Lower leg skin (tissue), 3 donors: ENCODE data around the gene FAM124B.

ENCODE experiments used
- CTCF ChIP-seq, 3 donors: fragments of 450-650 bp; IDR thresholded peaks; one replicate each; pipeline ENCODE4 v1.5.1; 2016; ENCODE audit warnings: antibody characterized with exemption in 3 of 3, mild to moderate bottlenecking in 3 of 3, moderate library complexity in 2 of 3
- POLR2A ChIP-seq, 2 donors: fragments of 450-650 bp; IDR thresholded peaks; one replicate each; pipeline ENCODE4 v1.6.1; 2016 to 2017; ENCODE audit warnings: antibody characterized with exemption in 2 of 2, mild to moderate bottlenecking in 1 of 2, moderate library complexity in 1 of 2

- TF ChIP-seq POLR2A (IDR thresholded peaks at IDR 0.05) (no peak), CTCF (IDR thresholded peaks at IDR 0.05) (no peak)
These were observed 56.4 kb downstream of the FAM124B start for GRCh38 chr2:224345492-224345891.
